Measurements from ENCODE around the gene TH.

DNA sequence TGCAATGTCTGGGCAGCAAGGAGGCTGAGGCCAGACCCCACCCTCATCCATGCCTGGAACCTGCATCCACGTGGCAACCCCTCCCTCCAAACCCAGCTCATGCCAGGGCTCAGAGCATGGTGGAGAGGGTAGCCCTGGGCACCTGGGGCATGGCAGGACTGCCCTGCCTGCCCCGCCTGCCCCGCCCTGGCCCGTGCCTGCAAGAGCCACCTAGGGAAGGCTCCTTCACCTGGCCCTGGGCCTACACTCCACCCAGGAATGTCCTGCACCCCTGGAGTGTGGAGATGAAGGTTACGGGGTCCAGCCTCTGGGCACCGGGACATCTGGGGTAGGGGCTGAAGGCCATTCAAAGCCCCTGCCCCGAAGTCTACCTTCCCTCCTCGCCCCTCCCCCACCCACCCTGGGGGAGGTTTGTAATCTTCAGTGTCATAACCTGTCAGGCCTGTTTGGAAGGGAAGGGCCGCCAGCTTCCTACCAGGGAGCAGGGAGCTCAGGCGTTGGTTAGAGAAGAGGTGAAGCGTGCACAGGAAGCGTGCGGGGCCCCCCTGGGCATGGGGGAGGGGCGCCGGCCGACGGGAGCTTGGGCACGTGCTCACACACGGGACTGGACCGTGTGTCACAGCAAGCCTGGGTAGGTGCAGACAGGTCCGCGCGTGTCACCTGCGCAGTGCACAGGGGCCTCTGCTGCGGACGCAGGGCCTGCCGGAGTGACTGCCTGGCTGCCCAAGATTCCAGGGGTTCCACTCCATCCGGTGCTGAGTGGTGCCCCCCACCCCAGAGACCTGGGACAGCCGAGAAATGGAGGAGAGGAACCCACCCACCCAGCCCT is 30.7 kb upstream of the TH start:
- TF ChIP-seq, protein P1, sequence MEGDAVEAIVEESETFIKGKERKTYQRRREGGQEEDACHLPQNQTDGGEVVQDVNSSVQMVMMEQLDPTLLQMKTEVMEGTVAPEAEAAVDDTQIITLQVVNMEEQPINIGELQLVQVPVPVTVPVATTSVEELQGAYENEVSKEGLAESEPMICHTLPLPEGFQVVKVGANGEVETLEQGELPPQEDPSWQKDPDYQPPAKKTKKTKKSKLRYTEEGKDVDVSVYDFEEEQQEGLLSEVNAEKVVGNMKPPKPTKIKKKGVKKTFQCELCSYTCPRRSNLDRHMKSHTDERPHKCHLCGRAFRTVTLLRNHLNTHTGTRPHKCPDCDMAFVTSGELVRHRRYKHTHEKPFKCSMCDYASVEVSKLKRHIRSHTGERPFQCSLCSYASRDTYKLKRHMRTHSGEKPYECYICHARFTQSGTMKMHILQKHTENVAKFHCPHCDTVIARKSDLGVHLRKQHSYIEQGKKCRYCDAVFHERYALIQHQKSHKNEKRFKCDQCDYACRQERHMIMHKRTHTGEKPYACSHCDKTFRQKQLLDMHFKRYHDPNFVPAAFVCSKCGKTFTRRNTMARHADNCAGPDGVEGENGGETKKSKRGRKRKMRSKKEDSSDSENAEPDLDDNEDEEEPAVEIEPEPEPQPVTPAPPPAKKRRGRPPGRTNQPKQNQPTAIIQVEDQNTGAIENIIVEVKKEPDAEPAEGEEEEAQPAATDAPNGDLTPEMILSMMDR (conservative IDR thresholded peaks at IDR 0.05; ENCODE audit: low read length): no peak
- no peak for TF ChIP-seq EZH2phosphoT487 (IDR thresholded peaks at IDR 0.05; ENCODE audit: borderline replicate concordance)
